IMR-90 (cell line): Measurements from ENCODE around the gene LIN7C. TPM values are rescaled to one million over a fixed set of nuclear protein-coding genes. Genes with fewer than 3 reads are reported as not detected.

ENCODE experiments used
- ATAC-seq: fragments of 200-7000 bp; cut with Tn5 transposase; 2 replicates; pipeline ENCODE4 v1.9.1; 2020; ENCODE audit warnings: low read depth, mild to moderate bottlenecking, moderate library complexity
- BruUV-seq: library from RNA; stranded (reverse); fragments of 400-500 nt; replicated peaks from 2 replicates; lab custom pipeline; 2021; lab: Mats Ljungman, UMichigan
- CTCF ChIA-PET: fragments of 300-600 bp; formaldehyde crosslinking; extraction: SDS; loops from one replicate; lab custom pipeline; 2021; ENCODE audit warnings: antibody characterized with exemption; lab: Yijun Ruan, JAX
- POLR2A ChIA-PET: fragments of 300-600 bp; sonication (Branson Sonifier 250); formaldehyde crosslinking; loops from one replicate; lab custom pipeline; 2022; ENCODE audit warnings: antibody characterized with exemption; ENCODE audit not compliant: unreplicated experiment; lab: Charles Lee
- DNase-seq: peaks from one replicate; pipeline ENCODE4 v3.0.0; 2013
- H2AFZ ChIP-seq: replicated peaks from 2 replicates; pipeline ENCODE3; 2013; ENCODE audit warnings: low read length, mild to moderate bottlenecking; ENCODE audit not compliant: poor library complexity
- H2AK5ac ChIP-seq: 2 replicates; pipeline ENCODE4 v1.6.1; 2013; ENCODE audit warnings: low read depth, low read length, inconsistent platforms
- H2AK9ac ChIP-seq: replicated peaks from 2 replicates; pipeline ENCODE3; 2013; ENCODE audit warnings: mild to moderate bottlenecking, low read depth, low read length, moderate library complexity; ENCODE audit not compliant: poor library complexity
- H2BK120ac ChIP-seq: 2 replicates; pipeline ENCODE4 v1.6.1; 2013; ENCODE audit warnings: low read depth, low read length, inconsistent platforms
- H2BK15ac ChIP-seq: 3 replicates; pipeline ENCODE4 v1.6.1; 2013; ENCODE audit warnings: low read depth, low read length, inconsistent platforms
- H2BK20ac ChIP-seq: 2 replicates; pipeline ENCODE4 v1.6.1; 2013; ENCODE audit warnings: low read depth, mild to moderate bottlenecking, inconsistent platforms, low read length, moderate library complexity
- H2BK5ac ChIP-seq: 2 replicates; pipeline ENCODE4 v1.6.1; 2013; ENCODE audit warnings: mild to moderate bottlenecking, low read depth, low read length, inconsistent platforms; ENCODE audit not compliant: poor library complexity, severe bottlenecking
- H3K14ac ChIP-seq: replicated peaks from 2 replicates; pipeline ENCODE4 v1.6.1; 2013; ENCODE audit warnings: low read depth, low read length, inconsistent platforms
- H3K18ac ChIP-seq: 2 replicates; pipeline ENCODE4 v1.6.1; 2013; ENCODE audit warnings: low read depth, low read length, control low read depth
- H3K23ac ChIP-seq: 2 replicates; pipeline ENCODE4 v1.6.1; 2013; ENCODE audit warnings: low read depth, low read length, inconsistent platforms
- H3K27ac ChIP-seq: 2 replicates; pipeline ENCODE4 v1.5.1; 2013; ENCODE audit warnings: mild to moderate bottlenecking, control low read depth, low read length; ENCODE audit not compliant: insufficient read depth
- H3K27me3 ChIP-seq: 2 replicates; pipeline ENCODE4 v1.6.1; 2013; ENCODE audit warnings: low read length; ENCODE audit not compliant: control insufficient read depth, insufficient read depth
- H3K36me3 ChIP-seq: 2 replicates; pipeline ENCODE4 v1.6.1; 2013; ENCODE audit warnings: low read length, mixed read lengths; ENCODE audit not compliant: control insufficient read depth, insufficient read depth
- H3K4ac ChIP-seq: 2 replicates; pipeline ENCODE4 v1.6.1; 2013; ENCODE audit warnings: low read depth, low read length, inconsistent platforms
- H3K4me1 ChIP-seq: 2 replicates; pipeline ENCODE4 v1.6.1; 2013; ENCODE audit warnings: low read length, mixed read lengths; ENCODE audit not compliant: control insufficient read depth, insufficient read depth
- H3K4me2 ChIP-seq: 2 replicates; pipeline ENCODE4 v1.6.1; 2013; ENCODE audit warnings: low read depth, mild to moderate bottlenecking, control low read depth, low read length, moderate library complexity
- H3K4me3 ChIP-seq: 2 replicates; pipeline ENCODE4 v1.5.1; 2013; ENCODE audit warnings: low read depth, mild to moderate bottlenecking, control low read depth, low read length, moderate library complexity; ENCODE audit not compliant: insufficient read depth
- H3K56ac ChIP-seq: 2 replicates; pipeline ENCODE4 v1.6.1; 2013; ENCODE audit warnings: low read length, inconsistent platforms; ENCODE audit not compliant: insufficient read depth; ENCODE audit errors: extremely low read depth
- H3K79me1 ChIP-seq, 2 experiments: 2 replicates each; pipeline ENCODE4 v1.6.1; 2013; ENCODE audit warnings: low read length in 2 of 2, inconsistent platforms in 1 of 2, low read depth in 1 of 2
- H3K9ac ChIP-seq: 2 replicates; pipeline ENCODE4 v1.6.1; 2013; ENCODE audit warnings: low read depth, low read length, control low read depth
- H3K9me1 ChIP-seq: 2 replicates; pipeline ENCODE4 v1.6.1; 2013; ENCODE audit warnings: low read length, inconsistent platforms; ENCODE audit not compliant: insufficient read depth
- H3K9me3 ChIP-seq: 2 replicates; pipeline ENCODE4 v1.6.1; 2013; ENCODE audit warnings: low read length; ENCODE audit not compliant: control insufficient read depth, insufficient read depth
- H4K20me1 ChIP-seq: 2 replicates; pipeline ENCODE4 v1.6.1; 2013; ENCODE audit warnings: low read length, inconsistent platforms; ENCODE audit not compliant: insufficient read depth
- H4K5ac ChIP-seq: 2 replicates; pipeline ENCODE4 v1.6.1; 2013; ENCODE audit warnings: mild to moderate bottlenecking, low read depth, low read length, control low read depth
- H4K8ac ChIP-seq, 2 experiments: 2 replicates each; pipeline ENCODE4 v1.6.1; 2013; ENCODE audit warnings: low read depth in 2 of 2, low read length in 2 of 2, control low read depth in 1 of 2, inconsistent platforms in 1 of 2
- H4K91ac ChIP-seq: 2 replicates; pipeline ENCODE4 v1.6.1; 2013; ENCODE audit warnings: low read depth, low read length, inconsistent platforms; ENCODE audit not compliant: insufficient read depth
- BHLHE40 ChIP-seq: fragments of 150-350 bp; IDR thresholded peaks from 2 replicates; pipeline ENCODE4 v1.6.1; 2016; ENCODE audit warnings: mild to moderate bottlenecking, low read depth, low read length
- CHD1 ChIP-seq: IDR thresholded peaks from 2 replicates; pipeline ENCODE4 v1.6.1; 2012; ENCODE audit warnings: low read depth, low read length, improper control_type of control experiment
- FOS ChIP-seq: fragments of 150-350 bp; IDR thresholded peaks from 2 replicates; pipeline ENCODE4 v1.6.1; 2016; ENCODE audit warnings: low read depth, low read length
- MXI1 ChIP-seq: IDR thresholded peaks from 2 replicates; pipeline ENCODE4 v1.6.1; 2012; ENCODE audit warnings: low read depth, mild to moderate bottlenecking, low read length, moderate library complexity, borderline replicate concordance
- NFE2L2 ChIP-seq: fragments of 150-350 bp; IDR thresholded peaks from 2 replicates; pipeline ENCODE4 v1.6.1; 2016; ENCODE audit warnings: low read depth, mild to moderate bottlenecking, low read length
- RCOR1 ChIP-seq: IDR thresholded peaks from 2 replicates; pipeline ENCODE4 v1.6.1; 2012; ENCODE audit warnings: mild to moderate bottlenecking, low read length, improper control_type of control experiment; ENCODE audit not compliant: insufficient replicate concordance
- WGBS, 2 experiments: methylation state at CpG; one replicate each; pipeline versions ENCODE4 v1.1.5 to v1.1.7; 2013; ENCODE audit warnings: missing lambda C conversion rate in 2 of 2; ENCODE audit not compliant: insufficient read length in 1 of 2; ENCODE audit errors: extremely low coverage in 2 of 2; 5-methylcytosine and 5-hydroxymethylcytosine counted together
- dilution Hi-C: fragments of 300-500 bp; cut with HindIII; formaldehyde crosslinking; loops from one replicate; pipeline ENCODE4 v1.14.3; 2018; ENCODE audit warnings: low sequenced_read_pairs; ENCODE audit not compliant: unreplicated experiment
- in situ Hi-C: fragments of 300-500 bp; cut with MboI; formaldehyde crosslinking; loops from 3 replicates; pipeline ENCODE4 v1.14.3; 2019; ENCODE audit warnings: low sequenced_read_pairs, inconsistent platforms, mixed read lengths
- intact Hi-C: fragments of 100-400 bp; cut with micrococcal nuclease; formaldehyde crosslinking; loops from 2 replicates; pipeline ENCODE4 v1.10.0; 2022
- polyA plus RNA-seq, 3 experiments: library from polyadenylated mRNA; depleted of rRNA; stranded (reverse); fragments of >200 nt; gene quantifications; 2 replicates each; pipeline ENCODE4 v1.2.3, GENCODE V29; 2012; ENCODE audit warnings: low replicate concordance in 1 of 3
- total RNA-seq: library from RNA; depleted of rRNA; stranded (reverse); fragments of >200 nt; gene quantifications from 2 replicates; pipeline ENCODE4 v1.2.3, GENCODE V29; 2012

Gene LIN7C
- total and polyA plus RNA-seq, 2 of the 4 experiments (the other 2 are of a cell fraction): 12.2 to 25.5 TPM

DNA sequence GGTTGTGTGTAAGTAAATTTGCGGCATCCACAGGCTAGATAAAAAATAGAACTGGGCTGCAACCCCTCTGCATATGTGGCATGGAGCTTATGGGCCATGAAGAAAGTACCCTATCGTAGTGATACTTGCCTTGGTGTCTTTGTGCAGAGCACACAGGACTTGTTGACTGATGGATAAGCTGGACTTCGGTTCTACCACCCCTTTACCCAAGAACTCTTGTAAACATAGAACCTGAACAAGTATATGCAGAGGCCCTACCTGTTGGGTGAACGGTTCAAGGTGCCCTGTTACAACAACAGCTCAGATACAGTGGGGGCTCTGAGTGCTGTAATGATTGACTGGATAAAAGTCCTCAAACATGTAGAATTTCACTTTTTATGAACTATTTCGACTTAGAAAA, 30.9 kb downstream of the LIN7C start:
- in situ Hi-C loops: loop anchor here (5.0 to 25.0 kb wide), 2 partner anchors 288 to 713 kb away; no protein-coding TSS in a partner anchor
- intact Hi-C loops: no loop called here

More for the DNA sequence above, 30.9 kb downstream of the LIN7C start:
- Histone ChIP-seq H2AFZ (no peak overlapping the region), H4K8ac (no peak overlapping the region), H3K4me2 (no peak overlapping the region), H3K36me3 (no peaks in the 10 kb centered on the region), H3K27me3 (no peaks in the 10 kb centered on the region), H3K27ac (no peak overlapping the region), H3K9me3 (no peaks in the 10 kb centered on the region), H3K4ac (no peak overlapping the region), H3K23ac (no peak overlapping the region), H4K91ac (no peak overlapping the region), H3K56ac (no peak overlapping the region), H3K4me3 (no peak overlapping the region), H3K9me1 (no peaks in the 10 kb centered on the region; the same call in 1 of the 2 replicates), H2AK5ac (no peak overlapping the region), H2BK15ac (no peak overlapping the region), H3K79me1 (peaks cover 11 to 12% of the 10 kb centered on the region in 2 experiments; a peak in 3 of 4 replicates), H2BK5ac (no peak overlapping the region), H2BK20ac (no peak overlapping the region), H2BK120ac (no peak overlapping the region), H3K14ac (no peak overlapping the region), H4K20me1 (no peaks in the 10 kb centered on the region), H3K18ac (no peak overlapping the region), H4K5ac (no peak overlapping the region), H3K4me1 (peaks cover 7% of the 10 kb centered on the region), H3K9ac (no peak overlapping the region), H2AK9ac (no peak overlapping the region)
- TF ChIP-seq CHD1 (no peak), FOS (no peak), MXI1 (no peak), NFE2L2 (no peak), BHLHE40 (no peak), RCOR1 (no peak)
- no TSS peak for BruUV-seq
- CTCF ChIA-PET: interaction anchor here (0.6 to 1.1 kb wide), 2 partner anchors 10 to 282 kb away, joined by 3 to 6 read pairs; no protein-coding TSS in a partner anchor
- DNase-seq (no peak), ATAC-seq (no peak)
- 100% methylated on average over 1 of the region's 5 CpGs; no CpG with 5 or more reads in 1 of the 2 experiments for WGBS, 2 experiments
- POLR2A ChIA-PET: no interaction called here
- dilution Hi-C loops: loop anchor here (25.0 kb wide), 1 partner anchor 288 kb away; no protein-coding TSS in a partner anchor
